Stimulated activated CD8-positive, alpha-beta memory T cell treated with anti-CD3 and anti-CD28 coated beads, Interleukin-15, amount 100 ng/mL, for 4 hours (primary cell): ENCODE data around the gene CXCL1.

Experiments
- DNase-seq, 2 donors: peaks; one replicate each; pipeline ENCODE4 v3.0.0-alpha.2; 2020; ENCODE audit warnings: low read depth in 2 of 2

Gene CXCL1

GRCh38 chr4:73869130-73870055, at the start of gene CXCL1:
Gene CXCL1, plus strand, starts transcription at chr4:73869393. Its CDS starts 78 bp downstream, at chr4:73869471.
- DNase-seq = no peak

- no peak for DNase-seq
Measured at GRCh38 chr4:73821325-73821724, 47.9 kb upstream of the CXCL1 start.

- DNase-seq = no peak
Measured at GRCh38 chr4:73822389-73822788, 46.8 kb upstream of the CXCL1 start.

GRCh38 chr4:73822812-73823504, 46.2 kb upstream of the CXCL1 start:
- no peak for DNase-seq

- no peak for DNase-seq
Measured at GRCh38 chr4:73823760-73824159, 45.4 kb upstream of the CXCL1 start.

GRCh38 chr4:73828956-73829355, 40.2 kb upstream of the CXCL1 start:
- DNase-seq = no peak

GRCh38 chr4:73831569-73831968, 37.6 kb upstream of the CXCL1 start:
- no peak for DNase-seq

GRCh38 chr4:73832651-73833237, 36.4 kb upstream of the CXCL1 start:
- DNase-seq = no peak

- no peak for DNase-seq
Measured at GRCh38 chr4:73836373-73837279, 32.6 kb upstream of the CXCL1 start, which contains the start of gene CXCL6. Gene CXCL6, plus strand, starts transcription at chr4:73836678. Its CDS starts 73 bp downstream, at chr4:73836751.

GRCh38 chr4:73839071-73839470, 30.1 kb upstream of the CXCL1 start:
- DNase-seq = no peak

- DNase-seq = no peak
Measured at GRCh38 chr4:73839715-73840114, 29.5 kb upstream of the CXCL1 start.

GRCh38 chr4:73841243-73841925, 27.8 kb upstream of the CXCL1 start:
- DNase-seq = no peak

- no peak for DNase-seq
Measured at GRCh38 chr4:73842696-73843095, 26.5 kb upstream of the CXCL1 start.

- no peak for DNase-seq
Measured at GRCh38 chr4:73843369-73843768, 25.8 kb upstream of the CXCL1 start.

GRCh38 chr4:73844345-73844744, 24.8 kb upstream of the CXCL1 start:
- DNase-seq = no peak

GRCh38 chr4:73844806-73845205, 24.4 kb upstream of the CXCL1 start:
- no peak for DNase-seq

- no peak for DNase-seq
Measured at GRCh38 chr4:73847526-73848182, 21.5 kb upstream of the CXCL1 start.

- DNase-seq = no peak
Measured at GRCh38 chr4:73848183-73848777, 20.9 kb upstream of the CXCL1 start.

- no peak for DNase-seq
Measured at GRCh38 chr4:73850261-73850970, 18.8 kb upstream of the CXCL1 start.
